Right ventricle myocardium inferior (tissue), 1 donor: Measurements from ENCODE around the gene BEND5. TPM values are rescaled to one million over a fixed set of nuclear protein-coding genes. Genes with fewer than 3 reads are reported as not detected.

Source experiments
- ATAC-seq: fragments of 200-7000 bp; cut with Tn5 transposase; one replicate; pipeline ENCODE4 v1.9.1; 2020; ENCODE audit warnings: mild to moderate bottlenecking, moderate library complexity
- DNase-seq: peaks from one replicate; pipeline ENCODE4 v3.0.0; 2021; ENCODE audit errors: missing footprints
- intact Hi-C: fragments of 100-400 bp; cut with DNase I; formaldehyde crosslinking; loops from one replicate; pipeline ENCODE4 v1.11.0; 2022
- total RNA-seq: library from RNA; stranded (reverse); fragmentation: NEBNext Ultra II Directional; extraction: Animal tissue kit (Norgen Biotek cat#: 25700); gene quantifications from one replicate; pipeline ENCODE4 v1.2.1, GENCODE V29; 2021
- donor health status: DM: no; HTN: yes; CAD: no; lungs with severe emphysema.

The BEND5 gene
- total RNA-seq, 1 donor from 2014 or later, result 4.6 TPM

DNA sequence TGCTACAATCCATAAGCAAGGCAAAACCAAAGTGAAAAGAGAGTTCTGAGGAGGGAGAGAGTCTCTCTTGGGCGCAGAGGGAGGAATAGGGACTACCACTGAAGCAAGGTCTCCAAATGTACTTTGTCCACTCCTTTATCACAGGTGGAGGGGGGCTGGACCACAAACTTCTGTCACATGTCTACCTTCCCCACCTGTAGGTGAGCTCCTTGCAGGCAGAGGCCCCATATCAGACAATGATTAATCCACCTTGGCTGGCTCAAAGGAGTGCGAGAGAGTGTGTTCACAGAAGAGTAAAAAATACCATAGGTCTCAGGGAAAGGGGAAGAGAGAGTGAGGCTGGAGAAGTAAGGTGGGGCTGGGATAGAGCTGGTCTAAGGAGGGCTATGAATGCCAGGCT is 4.5 kb downstream of the BEND5 start:
- no peak for ATAC-seq
- intact Hi-C loops, result no loop called here
- DNase-seq, result no peak

DNA sequence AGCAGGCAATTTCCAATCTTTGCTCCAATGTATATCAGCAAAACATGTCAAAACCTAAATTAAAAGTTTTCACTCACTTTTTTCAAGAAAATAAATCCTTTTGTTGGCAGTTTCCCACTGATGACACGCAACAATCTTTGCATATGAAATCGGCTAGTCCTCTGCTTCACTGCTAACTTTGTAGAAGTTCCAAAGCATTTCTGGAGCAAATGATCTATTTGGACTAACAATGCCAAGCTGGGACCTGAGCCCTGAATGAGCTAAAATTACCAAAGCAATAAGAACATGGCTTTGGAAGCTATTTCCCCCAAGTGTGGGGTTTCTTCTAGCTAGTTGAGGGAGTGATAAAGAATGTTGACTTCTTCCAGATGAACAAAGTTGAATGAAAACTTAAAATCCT is 5.1 kb downstream of the BEND5 start:
- intact Hi-C loops, result no loop called here
- no peak for DNase-seq
- no peak for ATAC-seq

DNA sequence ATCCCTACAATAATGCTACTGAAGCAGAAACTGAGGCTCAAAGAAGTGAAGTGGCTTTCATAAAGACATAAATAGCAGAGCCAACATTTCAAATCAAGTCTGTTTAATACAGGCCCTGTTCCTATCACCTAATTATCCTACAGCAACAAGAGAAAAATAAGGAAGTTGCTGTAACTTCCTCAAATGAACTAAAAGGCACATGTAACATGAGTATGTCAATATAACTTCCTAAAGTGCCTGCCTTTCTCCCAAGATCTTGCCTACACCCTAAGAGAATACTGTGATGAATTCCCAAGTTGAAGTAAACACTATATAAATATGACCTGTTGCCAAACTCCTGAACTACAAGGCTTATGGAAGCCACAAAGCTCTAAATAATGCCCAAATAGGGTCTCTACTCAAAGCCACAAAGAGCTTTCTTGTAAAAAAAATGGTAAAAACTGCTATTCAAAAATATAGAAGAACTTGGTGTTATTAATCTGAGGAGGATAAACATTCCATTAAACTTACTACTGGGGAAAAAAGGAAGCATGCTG is 8.6 kb downstream of the BEND5 start:
- ATAC-seq, result no peak
- intact Hi-C loops, result no loop called here
- no peak for DNase-seq

DNA sequence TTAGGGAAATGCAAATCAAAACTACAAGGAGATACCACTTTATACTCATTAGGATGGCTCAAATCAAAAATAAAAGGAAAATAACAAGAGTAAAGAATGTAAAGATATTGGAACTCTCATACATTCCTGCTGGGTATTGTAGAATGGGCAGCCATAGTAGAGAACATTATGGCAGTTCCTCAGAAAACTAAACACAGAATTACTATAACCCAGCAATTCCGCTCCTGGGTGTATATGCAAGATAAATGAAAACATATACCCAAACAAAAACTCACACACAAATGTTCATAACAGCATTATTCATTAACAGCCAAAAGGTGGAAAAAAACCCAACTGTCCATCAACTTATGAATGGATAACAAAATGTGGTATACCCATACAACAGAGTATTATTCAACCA is 11.4 kb downstream of the BEND5 start:
- DNase-seq (no peak), ATAC-seq (no peak)
- intact Hi-C loops, result no loop called here

DNA sequence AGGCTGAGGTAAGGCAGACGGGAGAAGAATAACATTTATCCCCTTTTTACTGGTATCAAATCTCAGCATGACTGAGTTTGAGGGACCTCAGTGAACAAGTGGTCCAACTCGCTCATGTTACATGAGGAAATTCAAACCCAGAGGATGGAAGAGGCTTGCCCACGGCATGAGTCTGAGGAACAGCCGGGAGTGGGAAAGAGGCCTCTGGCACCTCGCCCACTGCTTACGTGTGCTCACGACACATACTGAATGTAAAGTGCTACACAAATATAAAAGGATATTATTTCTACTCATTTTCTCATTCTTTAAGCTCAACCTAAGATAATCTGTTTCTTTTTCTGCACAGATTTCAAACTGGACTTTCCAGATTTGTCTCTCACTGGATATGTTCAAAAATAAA is 14.7 kb downstream of the BEND5 start:
- DNase-seq, result no peak
- ATAC-seq, result no peak
- intact Hi-C loops, result no loop called here

DNA sequence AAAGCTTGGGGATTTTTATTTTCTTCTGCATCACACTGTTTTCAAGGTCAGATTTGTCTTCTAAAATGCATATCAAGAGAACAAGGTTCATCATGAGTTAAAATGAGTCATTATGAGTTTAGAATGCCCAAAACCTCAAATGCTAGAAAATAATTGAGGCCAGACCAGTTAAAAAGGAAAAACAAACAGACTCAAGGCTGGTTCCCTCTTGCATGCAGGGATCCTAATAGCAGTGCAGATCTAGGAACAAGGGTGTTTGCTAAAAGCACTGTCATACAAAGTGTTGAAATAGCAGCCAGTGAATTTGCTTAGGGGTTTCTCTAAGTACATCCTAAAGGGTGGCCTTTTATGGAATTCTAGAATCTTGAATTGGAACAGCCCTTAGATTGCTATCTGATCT is 15.3 kb downstream of the BEND5 start:
- no peak for ATAC-seq
- intact Hi-C loops, result no loop called here

DNA sequence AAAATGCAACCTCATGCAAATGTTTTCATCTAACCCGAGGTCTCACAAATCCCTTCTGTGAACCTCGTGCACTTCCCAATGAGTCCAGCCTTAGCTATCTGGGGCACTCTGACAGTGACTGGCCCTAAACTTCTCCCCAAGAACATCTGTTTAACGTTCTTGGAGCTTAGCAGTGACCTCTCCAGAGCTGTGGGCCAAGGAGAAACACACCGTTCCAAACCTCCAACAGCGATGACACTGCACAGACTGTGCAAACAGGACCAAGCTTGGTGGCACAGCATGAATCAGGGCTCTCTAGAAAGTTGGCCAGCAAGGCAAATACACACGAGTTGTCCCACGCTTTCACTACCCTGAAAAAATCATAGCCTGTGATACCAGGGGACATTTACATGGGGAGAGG is 15.8 kb downstream of the BEND5 start:
- intact Hi-C loops, result no loop called here
- ATAC-seq, result no peak

More for the DNA sequence above, 15.3 kb downstream of the BEND5 start:
- DNase-seq, result no peak

DNA sequence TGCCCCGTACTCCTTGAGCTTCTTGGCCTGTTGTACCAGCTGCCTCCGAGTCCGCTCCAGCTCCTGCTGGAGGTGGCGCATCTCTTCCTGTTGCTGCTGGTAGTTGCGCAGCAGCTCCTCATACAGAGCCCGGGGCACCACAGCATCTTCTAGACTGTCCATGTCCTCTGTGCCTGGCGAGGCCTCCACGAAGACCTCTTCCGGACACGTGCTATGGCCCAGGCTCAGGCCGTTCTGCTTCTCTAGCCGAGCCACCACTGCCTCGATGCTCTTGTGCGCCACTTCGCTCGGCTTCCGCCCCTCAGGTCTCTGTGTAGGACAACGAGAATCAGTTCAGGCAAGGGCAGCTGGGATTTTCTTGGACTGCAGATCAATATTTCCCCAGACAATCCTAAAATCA is 17.7 kb downstream of the BEND5 start:
- intact Hi-C loops, result no loop called here
- DNase-seq (peak; percentile 69), ATAC-seq (no peak)

More for the DNA sequence above, 15.8 kb downstream of the BEND5 start:
- DNase-seq, result no peak

DNA sequence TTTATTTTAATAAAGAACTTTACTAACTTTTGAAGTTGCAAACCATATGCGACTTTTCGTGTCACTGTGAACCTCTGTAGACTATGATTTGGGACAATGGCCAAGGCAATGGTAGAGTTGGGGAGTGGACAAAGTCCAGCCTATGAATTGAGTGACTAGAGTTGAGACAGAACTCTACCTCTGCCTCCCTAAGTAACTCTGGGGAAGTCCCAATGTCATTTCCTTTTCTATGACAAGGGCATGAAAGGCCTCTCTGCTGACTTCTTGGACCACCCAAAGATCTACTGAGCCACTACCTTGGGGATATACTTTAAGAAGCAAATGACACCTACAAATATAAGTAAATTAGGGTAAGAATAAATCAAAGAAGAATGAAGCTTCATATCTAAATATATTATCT is 19.3 kb downstream of the BEND5 start:
- ATAC-seq (no peak), DNase-seq (no peak)
- intact Hi-C loops, result no loop called here

DNA sequence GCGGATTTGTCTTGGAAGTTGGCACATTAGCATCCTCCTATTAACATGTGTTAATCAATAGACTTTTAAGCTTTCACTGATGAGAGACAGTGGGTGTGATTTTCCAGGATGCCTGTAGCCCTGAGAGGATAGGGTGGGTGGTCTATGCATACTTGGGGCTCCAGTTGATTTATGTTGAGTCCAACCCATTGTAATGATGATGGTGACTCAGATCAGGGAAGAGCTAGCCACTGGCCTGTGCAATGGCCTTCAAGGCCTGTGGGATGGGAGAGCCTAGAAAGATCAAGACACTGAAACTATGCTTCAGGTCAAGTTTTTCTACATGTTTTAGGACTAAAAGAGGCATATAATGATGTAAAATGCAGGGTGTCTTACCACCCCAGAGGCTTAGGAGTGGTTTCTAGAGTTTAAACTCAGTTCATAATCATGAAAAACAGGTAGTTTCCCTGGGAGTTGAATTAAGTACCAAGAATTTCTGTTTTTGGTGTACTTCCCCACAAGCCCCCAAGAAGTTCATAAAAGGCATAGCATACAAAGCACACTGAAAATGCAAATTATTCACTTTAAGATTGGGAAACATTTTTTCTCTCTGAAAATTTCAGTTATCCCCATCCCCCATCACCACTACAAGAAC is 19.9 kb downstream of the BEND5 start:
- ATAC-seq, result no peak
- DNase-seq, result no peak
- intact Hi-C loops, result no loop called here

DNA sequence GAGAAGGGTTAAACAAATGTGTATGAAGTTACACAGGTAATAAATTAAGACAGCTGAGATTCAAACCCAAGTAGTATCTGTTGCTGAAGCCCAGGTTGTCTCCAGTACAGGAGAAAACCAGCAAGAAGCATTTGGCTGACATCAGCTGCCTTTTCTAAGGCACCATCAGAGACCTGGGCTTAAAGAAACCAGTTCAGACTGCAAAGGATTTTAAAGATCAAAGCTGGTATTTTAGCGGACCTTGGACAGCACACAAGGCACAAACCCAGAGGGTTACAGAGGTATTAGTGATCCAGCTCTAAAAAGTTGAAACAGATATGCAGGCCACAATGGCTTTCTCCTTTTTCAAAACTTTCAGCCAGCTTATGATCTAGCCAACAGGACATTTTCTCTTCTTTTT is 23.4 kb downstream of the BEND5 start:
- no peak for DNase-seq
- no peak for ATAC-seq
- intact Hi-C loops, result no loop called here

DNA sequence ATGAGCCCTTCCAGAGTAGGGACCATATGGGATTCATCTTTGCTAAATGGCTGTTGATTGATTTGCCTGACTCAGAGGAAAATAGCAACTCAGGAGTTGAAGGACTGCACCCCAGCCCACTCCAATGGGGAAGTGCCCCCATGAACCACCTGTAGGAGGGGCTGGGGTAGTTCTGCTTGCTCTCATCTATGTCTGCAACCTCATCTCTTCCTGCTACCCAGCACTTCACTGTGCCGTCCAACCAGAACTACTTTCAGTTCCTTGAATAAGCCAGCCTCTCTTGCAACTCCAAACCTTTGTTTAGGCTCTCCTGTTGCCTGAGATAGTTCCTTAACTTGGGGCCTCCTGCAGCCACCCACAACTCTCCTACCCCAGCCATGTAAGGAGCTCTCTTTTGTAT is 26.6 kb downstream of the BEND5 start:
- intact Hi-C loops, result no loop called here
- DNase-seq (no peak), ATAC-seq (no peak)

DNA sequence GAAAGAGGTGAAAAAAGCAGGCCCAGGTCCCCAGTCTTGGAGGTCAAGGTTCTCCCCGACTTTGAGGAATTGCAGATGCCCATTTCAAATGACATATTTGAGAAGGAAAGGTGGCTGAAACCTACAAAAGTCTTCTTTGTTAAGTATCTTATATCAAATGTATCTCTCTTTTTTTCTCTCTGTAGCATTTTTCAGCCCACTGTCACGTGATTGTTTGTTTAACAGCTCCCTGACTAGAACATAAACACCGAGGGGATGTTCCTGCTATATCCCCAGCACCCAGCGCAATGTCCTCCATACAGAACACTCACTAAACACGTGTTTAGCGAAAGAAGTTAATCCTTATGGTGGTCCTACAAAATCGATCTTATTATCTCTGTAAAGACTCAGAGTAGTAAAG is 27.6 kb downstream of the BEND5 start:
- ATAC-seq (no peak), DNase-seq (no peak)
- intact Hi-C loops, result no loop called here

DNA sequence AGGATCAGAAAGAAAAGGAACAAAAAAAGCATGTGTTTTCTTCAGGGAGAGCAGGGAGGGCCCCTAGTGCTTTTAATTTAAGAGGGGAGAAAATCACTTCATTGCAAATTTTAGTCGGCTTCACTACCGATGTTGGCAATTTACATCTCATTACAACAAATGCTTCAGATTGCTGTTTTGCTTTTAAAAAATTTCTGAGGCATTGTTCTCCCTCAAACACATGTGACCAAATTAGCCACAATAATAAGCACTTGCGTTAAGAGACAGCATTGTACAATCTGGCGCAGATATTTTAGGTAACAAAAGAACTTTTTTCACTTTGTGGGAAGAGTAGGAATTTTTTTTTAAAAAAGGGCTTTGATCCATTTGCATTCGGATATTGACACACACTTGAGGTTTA is 29.8 kb downstream of the BEND5 start:
- ATAC-seq (no peak), DNase-seq (no peak)
- intact Hi-C loops, result no loop called here

DNA sequence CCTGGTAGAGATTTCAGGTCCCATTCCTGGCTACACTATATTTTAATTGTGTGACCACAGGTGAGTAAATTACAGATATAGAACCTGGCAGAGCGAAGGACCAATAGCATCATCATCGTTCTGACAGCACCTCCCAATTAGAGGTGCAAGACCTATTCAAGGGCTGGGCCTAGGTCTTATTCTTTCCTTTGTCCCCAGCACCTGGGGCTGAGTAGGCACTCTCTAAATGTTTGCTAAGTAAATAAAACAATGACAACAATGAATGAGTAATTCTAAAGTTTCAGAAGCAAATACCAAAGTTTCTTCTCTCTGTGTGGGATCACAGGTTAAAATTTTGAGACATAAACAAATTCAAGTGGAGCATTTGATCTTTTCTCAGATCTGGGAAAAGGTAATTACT is 32.7 kb downstream of the BEND5 start:
- ATAC-seq, result no peak
- DNase-seq, result no peak
- intact Hi-C loops, result no loop called here

DNA sequence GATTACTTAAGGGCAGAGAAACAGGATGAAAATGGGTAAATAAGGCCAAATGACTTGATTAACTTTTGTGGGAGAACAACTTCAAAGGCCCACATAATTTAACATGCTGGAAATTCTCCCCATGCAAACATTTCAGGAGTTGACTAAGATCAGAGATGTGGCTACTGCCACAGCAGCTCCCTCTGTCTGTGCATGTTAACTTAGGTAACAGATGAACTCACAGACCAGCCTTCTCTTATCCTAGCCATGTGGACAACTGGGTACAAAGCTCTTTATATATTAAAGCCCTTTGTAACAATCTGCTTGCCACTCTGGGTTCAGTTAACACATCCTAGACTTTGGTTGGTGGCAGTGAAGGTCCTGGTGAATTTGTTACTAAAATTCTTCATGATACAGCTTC is 33.2 kb downstream of the BEND5 start:
- DNase-seq (no peak), ATAC-seq (no peak)
- intact Hi-C loops, result no loop called here

DNA sequence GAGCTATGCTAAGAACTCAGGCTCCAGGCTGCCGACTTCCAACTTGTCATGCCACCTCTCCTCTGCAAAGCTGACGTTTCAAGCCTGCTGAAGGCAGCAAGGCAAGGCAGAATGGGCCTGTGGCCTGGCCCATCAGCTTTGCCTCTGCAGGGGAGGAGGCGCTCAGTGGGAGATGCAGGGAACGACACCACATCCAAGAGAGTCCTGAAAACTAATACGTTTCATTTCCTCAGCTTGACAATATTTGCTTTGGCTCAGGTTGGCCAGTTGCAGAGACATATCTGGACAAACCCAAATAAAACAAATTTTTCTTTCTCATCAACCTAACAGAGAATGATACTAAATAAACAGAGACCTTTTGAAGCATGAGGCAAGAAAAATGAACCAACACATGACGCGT is 35.3 kb downstream of the BEND5 start:
- ATAC-seq, result no peak
- intact Hi-C loops, result no loop called here

DNA sequence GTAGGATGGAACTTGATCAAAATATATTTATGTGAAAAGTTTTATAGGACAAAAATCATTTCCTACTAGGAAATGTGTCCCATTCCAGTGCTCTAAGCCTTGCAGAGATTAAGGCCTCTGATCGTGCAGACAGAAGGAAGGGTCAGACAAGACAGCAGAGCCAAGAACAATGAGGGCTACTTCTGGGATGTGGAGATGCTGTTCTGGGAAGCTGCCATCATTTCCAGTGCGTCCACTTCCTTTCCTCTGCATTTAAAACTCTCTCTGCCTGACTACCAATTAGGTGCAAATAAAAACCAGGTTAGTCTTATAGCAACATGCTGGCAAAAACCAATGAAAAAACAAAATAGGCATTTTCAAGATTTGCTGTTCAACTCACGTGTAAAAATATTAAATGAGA is 36.1 kb downstream of the BEND5 start:
- no peak for ATAC-seq
- DNase-seq, result no peak
- intact Hi-C loops, result no loop called here

More for the DNA sequence above, 35.3 kb downstream of the BEND5 start:
- no peak for DNase-seq

DNA sequence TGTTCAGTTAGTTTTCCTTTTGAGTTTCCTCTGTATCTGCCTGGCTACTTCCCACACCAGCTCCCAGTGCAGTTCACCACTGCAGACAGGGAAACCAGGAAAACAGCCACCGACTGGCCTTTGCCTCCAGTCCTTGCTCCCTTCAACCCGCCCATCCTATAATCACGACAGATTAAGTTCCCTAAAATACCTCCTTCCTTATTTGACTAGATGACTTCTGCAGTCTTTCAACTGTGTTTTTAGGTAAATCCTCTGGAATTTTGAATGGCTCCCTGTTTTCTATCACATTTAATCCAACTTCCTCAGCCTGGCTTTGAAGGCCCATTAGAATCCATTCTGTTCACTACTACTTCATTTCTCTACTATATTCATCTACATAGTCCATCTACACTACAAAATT is 37.6 kb downstream of the BEND5 start:
- no peak for ATAC-seq
- intact Hi-C loops, result no loop called here
- DNase-seq, result no peak

DNA sequence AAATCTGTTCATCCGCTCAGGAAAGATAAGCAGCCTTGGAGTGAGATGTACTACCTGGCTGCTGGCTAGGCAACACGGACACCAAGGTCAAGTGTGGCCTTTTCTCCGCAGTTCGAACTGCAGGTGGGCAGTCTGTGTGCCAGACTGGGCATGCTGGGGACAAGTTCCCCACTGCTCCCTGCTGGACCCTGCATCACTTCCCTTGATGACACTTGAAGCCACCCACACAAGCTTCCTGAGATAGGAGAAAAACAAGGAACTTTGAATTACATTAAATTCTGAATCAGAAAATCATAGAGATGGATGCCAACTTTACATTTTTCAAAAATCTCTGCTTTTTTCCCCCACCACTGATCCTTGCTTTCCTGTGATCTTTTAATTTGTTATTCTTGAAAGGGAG is 38.3 kb downstream of the BEND5 start:
- intact Hi-C loops, result no loop called here
- DNase-seq, result no peak
- no peak for ATAC-seq

DNA sequence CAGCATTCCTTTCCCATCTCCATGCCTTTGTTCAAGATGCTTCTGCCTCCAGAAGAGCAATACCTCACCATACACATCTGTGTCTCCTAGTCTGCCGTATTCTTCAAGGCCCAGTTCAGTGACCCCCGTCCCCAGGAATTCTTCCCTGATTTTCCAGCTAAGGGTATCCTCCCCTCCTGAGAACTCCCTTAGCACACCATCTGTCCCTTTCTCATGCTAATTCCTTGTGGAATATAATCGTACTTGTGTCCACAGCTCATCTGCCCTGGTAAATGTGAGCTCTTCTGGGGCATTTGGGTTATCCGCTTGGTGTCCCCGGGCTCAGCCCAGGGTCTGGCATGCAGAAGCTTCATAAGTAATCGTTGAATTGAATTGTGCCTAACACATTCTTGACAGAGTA is 40.9 kb downstream of the BEND5 start:
- ATAC-seq (no peak), DNase-seq (no peak)
- intact Hi-C loops, result no loop called here
